ENCODE data around the gene STIMATE.

STIMATE gene

DNA sequence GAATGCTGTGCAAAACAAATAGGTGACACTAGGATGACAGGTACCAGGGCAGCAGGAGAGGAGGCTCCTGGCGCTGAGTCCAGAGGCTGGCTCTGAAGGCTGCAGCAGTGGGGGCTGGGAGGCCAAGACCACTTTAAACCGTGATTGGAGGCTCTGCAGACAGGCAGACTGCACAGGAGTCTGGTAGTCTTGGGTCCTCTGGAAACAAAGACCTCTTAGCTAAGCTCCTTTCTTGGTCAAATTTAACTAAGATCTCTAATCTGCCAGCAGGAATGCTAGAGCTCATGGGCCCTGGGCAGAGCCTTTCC, 58.1 kb downstream of the STIMATE start:
- DNase-seq (ENCODE audit: low read depth, low spot score), result no peak
- no peak overlapping the region for H3K4me3 ChIP-seq (ENCODE audit: low read depth, low read length)
- in situ Hi-C loops (cut with HindIII; ENCODE audit: low sequenced_read_pairs), result no loop called here
- TF ChIP-seq, protein P1, sequence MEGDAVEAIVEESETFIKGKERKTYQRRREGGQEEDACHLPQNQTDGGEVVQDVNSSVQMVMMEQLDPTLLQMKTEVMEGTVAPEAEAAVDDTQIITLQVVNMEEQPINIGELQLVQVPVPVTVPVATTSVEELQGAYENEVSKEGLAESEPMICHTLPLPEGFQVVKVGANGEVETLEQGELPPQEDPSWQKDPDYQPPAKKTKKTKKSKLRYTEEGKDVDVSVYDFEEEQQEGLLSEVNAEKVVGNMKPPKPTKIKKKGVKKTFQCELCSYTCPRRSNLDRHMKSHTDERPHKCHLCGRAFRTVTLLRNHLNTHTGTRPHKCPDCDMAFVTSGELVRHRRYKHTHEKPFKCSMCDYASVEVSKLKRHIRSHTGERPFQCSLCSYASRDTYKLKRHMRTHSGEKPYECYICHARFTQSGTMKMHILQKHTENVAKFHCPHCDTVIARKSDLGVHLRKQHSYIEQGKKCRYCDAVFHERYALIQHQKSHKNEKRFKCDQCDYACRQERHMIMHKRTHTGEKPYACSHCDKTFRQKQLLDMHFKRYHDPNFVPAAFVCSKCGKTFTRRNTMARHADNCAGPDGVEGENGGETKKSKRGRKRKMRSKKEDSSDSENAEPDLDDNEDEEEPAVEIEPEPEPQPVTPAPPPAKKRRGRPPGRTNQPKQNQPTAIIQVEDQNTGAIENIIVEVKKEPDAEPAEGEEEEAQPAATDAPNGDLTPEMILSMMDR (IDR thresholded peaks at IDR 0.05; ENCODE audit: low read depth, low read length), result no peak

DNA sequence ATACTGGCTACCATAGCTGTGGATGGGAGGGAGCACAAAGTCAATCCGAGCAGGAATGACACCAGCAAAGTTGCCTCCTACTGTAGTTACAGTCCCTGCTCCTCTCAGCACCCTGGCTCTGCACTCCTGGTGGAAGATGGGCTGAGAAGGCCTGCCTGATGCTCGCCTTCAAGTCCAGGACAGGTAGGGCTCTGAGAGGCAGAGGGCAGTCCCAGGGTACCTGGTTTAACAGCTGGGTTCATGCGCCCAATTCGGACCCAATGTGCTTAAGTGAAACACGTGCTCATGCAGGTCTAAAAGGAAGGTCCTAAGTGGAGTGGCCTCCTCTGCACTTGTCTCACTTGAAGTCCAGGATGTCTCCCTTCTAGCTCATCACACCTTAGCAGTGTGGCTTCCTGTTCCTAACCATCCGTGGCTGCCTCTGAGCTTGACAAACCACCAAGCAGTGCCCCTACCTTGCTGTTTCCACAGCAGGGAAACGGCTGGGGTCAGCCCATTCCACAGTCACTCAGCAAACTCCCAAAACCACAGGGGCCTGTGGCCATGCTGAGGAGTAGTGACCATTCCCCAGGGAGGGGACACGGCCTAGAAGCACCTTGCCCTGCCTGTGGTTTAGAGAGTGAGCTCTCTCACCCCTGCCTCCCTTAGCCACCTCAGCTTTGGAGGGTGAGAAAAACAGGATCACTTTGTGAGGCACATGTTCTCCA, 58.6 kb downstream of the STIMATE start:
- TF ChIP-seq, protein P1 (IDR thresholded peaks at IDR 0.05; ENCODE audit: low read depth, low read length), result no peak
- in situ Hi-C loops (cut with HindIII; ENCODE audit: low sequenced_read_pairs), result no loop called here
- DNase-seq (ENCODE audit: low read depth, low spot score), result no peak

DNA sequence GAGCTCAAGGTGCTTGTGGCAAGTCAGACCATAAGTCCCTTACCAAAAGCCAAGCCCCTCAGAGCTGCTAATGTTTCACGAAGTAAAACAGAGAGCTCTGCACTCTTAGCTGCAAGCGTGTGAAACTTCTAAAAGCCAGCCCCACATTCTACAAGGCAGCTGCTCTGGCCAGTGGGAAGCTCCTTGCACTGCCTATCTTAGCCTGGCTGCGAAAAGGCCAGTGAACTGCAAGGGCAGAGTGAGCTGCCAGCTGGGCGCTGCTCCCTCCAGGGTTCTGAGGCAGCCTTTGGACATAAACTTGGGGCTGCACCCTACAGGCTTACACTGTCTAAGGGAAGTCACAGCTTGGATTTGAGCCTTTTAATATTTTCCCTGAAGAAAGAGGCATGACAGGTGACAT, 60.4 kb downstream of the STIMATE start:
- DNase-seq (ENCODE audit: low read depth, low spot score), result no peak
- TF ChIP-seq, protein P1 (IDR thresholded peaks at IDR 0.05; ENCODE audit: low read depth, low read length), result no peak
- no peak overlapping the region for H3K4me3 ChIP-seq (ENCODE audit: low read depth, low read length)
- in situ Hi-C loops (cut with HindIII; ENCODE audit: low sequenced_read_pairs), result no loop called here

More for the DNA sequence above, 58.6 kb downstream of the STIMATE start:
- H3K4me3 ChIP-seq (ENCODE audit: low read depth, low read length), result no peak overlapping the region

DNA sequence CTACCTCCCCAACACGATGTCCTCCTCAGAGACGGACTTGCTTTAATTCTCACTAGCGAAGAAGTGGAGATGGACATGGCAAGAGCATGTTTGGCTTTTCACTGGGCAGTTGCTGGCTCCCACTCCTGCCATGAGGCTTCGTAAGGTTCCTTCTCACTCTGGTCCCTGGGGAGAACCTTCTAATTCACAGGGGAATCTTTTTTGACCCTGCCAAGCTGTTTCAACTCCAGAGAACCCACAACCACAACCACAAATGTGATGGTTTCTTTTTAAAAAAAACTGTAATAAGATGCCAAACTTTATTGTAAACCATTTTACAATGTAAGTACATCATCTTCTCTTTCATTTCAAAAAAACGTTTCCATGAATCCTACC, 60.9 kb downstream of the STIMATE start:
- in situ Hi-C loops (cut with HindIII; ENCODE audit: low sequenced_read_pairs), result no loop called here
- TF ChIP-seq, protein P1 (IDR thresholded peaks at IDR 0.05; ENCODE audit: low read depth, low read length), result no peak
- no peak for DNase-seq (ENCODE audit: low read depth, low spot score)
- H3K4me3 ChIP-seq (ENCODE audit: low read depth, low read length), result no peak overlapping the region

DNA sequence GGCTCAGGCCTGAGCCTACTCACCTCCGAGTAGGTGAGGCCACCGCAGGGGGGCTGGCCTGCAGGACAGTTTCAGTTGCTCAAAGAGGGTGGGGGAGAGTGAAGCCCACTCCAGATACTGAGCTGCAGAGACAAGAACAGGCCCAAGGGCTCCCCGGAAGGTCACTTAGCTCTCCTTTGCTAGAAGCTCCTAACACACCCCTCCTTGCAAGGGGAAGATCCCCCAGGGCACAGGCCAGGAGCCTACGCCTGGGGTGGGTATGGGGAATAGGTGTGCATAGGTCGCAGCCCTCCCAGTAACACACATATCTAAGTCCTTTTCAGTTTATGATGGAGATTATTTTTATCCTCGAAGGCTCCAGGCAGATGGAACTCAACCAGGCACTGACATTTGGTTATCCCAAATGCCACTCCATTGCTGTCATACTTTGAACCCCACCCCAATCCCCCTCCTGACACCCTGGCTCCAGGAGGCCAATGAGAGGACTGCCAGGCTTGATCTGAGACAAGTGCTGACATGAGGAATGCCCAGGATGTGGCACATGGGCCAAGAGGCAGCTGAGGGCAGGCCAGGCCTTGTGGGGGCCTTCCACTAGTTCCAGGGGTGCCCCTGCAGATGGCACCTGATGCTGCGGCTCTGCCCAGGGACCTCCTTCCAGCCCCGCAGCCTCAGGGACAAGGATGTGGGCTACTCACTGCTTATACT, 61.4 kb downstream of the STIMATE start:
- H3K4me3 ChIP-seq (ENCODE audit: low read depth, low read length), result no peak overlapping the region
- in situ Hi-C loops (cut with HindIII; ENCODE audit: low sequenced_read_pairs), result no loop called here
- no peak for DNase-seq (ENCODE audit: low read depth, low spot score)
- TF ChIP-seq, protein P1 (IDR thresholded peaks at IDR 0.05; ENCODE audit: low read depth, low read length), result no peak

GRCh38 chr3:52834871-52835501, 62.4 kb downstream of the STIMATE start, which contains the start of gene MUSTN1:
TSS of gene MUSTN1 (minus strand) at chr3:52835019. CDS start at chr3:52834948, 71 bp downstream.
- peak; percentile 22 for DNase-seq (ENCODE audit: low read depth, low spot score)
- TF ChIP-seq, protein P1 (IDR thresholded peaks at IDR 0.05; ENCODE audit: low read depth, low read length), result no peak
- H3K4me3 ChIP-seq (ENCODE audit: low read depth, low read length), result no peak within 1 kb of the TSS
- in situ Hi-C loops (cut with HindIII; ENCODE audit: low sequenced_read_pairs), result no loop called here
